GM12801 (cell line): ENCODE results near the gene AKAP8L.

ENCODE experiments used
- TF ChIP-seq, protein P1 (sequence below): IDR thresholded peaks from one replicate; pipeline ENCODE4 v1.5.1; 2011; ENCODE audit warnings: control low read depth; ENCODE audit not compliant: insufficient read length; ENCODE audit errors: extremely low read depth

The AKAP8L gene

GRCh38 chr19:15394426-15394825 is 24.4 kb downstream of the AKAP8L start:
- TF ChIP-seq, protein P1, sequence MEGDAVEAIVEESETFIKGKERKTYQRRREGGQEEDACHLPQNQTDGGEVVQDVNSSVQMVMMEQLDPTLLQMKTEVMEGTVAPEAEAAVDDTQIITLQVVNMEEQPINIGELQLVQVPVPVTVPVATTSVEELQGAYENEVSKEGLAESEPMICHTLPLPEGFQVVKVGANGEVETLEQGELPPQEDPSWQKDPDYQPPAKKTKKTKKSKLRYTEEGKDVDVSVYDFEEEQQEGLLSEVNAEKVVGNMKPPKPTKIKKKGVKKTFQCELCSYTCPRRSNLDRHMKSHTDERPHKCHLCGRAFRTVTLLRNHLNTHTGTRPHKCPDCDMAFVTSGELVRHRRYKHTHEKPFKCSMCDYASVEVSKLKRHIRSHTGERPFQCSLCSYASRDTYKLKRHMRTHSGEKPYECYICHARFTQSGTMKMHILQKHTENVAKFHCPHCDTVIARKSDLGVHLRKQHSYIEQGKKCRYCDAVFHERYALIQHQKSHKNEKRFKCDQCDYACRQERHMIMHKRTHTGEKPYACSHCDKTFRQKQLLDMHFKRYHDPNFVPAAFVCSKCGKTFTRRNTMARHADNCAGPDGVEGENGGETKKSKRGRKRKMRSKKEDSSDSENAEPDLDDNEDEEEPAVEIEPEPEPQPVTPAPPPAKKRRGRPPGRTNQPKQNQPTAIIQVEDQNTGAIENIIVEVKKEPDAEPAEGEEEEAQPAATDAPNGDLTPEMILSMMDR = no peak

DNA sequence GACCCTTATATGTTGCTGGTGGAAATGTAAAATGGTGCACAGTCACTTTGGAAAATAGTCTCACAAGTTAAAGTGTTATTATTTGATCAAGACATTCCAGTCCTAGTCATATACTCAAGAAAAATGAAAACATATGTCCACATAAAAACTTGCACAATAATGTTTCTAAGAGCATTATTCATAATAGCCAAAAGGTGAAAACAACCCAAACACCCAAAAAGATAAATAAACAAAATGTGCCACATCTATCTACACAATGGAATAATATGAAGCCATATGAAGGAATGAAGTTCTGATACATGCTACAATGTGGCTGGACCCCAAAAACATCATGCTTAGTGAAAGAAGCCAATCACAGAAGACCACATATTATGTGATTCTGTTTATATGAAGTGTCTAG is 24.8 kb downstream of the AKAP8L start:
- TF ChIP-seq, protein P1 = no peak

DNA sequence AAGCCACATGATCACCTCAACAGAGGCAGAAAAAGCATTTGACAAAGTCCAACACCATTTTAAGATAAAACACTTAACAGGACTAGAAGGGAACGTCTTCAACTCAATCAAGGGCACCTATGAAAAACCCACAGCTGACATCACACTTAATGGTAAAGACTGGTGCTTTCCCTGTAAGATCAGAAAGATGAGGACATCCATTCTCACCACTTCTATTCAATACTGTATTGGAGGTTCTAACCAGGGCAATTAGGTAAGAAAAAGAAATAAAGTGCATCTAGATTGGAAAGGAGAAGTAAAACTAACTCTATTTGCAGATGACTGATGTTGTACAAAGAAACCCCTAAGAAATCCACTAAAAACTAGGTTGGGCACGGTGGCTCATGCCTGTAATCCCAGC is 28.0 kb downstream of the AKAP8L start:
- TF ChIP-seq, protein P1 = no peak

DNA sequence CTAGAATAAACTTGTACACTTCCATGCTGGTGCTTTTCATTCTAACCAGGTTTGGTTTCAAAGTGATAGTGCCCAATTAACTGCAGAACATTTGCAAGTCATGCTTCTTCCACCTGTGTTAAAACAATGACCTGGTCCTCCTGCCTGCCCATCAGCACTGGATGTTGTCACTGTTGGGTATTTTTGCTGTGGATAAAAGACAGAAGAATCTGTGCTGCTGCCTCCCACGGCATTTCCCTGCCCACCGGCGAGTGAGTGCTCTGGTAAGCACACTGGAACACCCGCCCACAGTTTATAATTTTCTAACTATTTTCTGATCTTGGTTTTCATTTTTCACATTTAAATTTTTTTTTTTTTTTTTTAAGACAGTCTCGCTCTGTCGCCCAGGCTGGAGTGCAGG is 36.9 kb downstream of the AKAP8L start:
- TF ChIP-seq, protein P1 = no peak

DNA sequence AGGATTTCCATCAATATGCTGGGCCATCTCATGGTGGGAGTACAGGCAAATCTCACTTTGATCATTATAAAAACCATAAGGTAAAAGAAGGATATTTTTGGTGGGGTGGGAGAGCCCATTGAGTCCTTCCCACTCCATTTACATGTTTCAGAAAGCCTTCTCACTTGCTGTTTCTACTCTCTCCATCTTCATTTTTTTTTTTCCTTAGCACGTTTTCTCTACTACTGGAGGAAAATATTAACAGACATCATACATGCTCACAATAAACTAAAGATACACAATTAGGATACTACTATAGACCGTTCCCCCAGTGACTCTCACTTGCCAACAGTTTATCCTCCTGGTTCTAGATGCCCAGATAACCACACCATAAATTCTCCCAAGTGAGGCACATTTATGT is 37.4 kb downstream of the AKAP8L start:
- TF ChIP-seq, protein P1 = no peak

DNA sequence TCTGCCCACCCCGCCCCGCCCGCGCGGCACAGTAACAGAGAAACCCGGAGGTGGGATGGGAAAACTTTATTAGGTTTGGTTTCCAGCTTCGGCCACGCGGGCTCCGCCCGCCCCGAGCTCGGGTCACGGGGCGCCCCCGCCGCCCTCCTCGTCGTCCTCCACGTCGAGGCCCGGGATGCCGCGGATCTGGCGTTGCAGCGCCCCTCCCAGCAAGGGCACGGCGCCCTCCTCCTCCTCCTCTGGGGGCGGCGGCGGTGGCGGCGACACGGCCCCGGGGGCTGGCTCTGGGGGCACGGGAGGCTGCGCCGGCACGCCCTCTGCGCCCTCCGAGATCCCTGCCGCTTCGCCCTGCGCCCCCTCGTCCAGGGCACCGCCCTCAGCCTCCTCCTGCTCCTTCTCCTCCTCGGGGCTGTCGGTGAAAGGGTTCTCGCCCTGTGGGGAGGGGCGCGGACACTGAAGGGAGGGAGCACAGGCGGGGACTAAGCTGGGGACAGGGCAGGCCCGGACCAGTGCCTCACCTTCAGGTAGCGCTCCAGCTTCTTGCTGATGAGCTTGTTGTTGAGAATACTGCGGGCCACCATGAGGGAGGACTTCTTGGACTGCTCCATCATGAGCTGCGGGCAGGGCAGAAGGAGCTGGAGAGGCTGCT is 38.7 kb downstream of the AKAP8L start:
- TF ChIP-seq, protein P1 = no peak

DNA sequence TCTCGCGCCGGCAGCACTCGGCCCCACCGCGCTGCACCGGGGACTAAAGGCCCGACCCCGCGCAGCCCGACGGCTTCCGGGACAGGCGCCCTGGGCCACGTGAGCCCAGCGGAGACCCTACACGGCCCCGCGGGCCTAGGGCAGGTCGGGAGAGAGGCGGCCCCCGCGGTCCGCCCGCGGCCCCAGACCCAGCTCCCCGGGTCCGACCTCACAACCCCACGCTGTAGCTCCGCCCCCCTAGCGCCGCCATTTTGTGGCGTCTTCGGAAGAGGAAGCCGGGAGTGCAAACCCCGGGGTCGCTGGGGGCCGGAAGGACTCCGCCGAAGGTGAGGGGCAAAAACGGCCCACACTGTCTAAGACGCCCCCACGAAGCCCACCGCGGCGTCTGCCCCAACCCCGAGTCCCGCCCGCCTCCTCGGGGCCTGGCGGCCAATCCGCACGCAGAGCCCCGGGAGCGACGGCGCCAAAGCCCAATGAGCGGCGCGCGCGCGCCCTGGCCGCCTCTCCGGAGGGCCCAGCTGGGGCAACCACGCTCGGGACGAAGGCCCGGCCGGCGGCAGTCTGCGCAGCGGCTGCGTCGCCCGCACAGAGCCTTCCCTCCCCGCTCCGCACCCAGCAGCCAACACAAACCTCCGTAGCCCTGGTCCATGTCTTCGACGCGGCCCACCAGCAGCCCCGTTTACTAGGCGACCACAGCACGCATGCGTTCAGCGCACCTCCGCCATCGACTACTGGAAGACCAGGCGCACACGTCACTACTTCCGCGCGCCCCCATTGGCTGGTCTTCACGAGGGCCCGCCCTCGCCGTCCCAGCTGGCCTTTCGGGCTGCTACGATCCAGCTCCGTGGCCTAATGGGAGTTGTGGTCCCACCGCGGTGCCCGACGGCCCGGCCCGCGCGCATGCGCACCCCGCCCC is 39.4 kb downstream of the AKAP8L start, which contains the start of gene AKAP8:
AKAP8 (minus strand) TSS at position 705 of the 916 bp plus-strand sequence; CDS start at position 649, 56 bp downstream.
- TF ChIP-seq, protein P1 = no peak
